Spleen (tissue), 7 donors: ENCODE results near the gene OR7G3.

Experiments
- CTCF ChIP-seq, 11 experiments: fragments of 200-600 bp in 7 of 11; fragments of 450-650 bp in 4 of 11; sonication (generic) in 4 of 11; IDR thresholded peaks in 8 of 11; conservative IDR thresholded peaks in 3 of 11; 1 replicate in 7 of 11; 2 replicates in 4 of 11; pipeline versions ENCODE4 v1.4.0 to v1.8.0; 2016 to 2021; ENCODE audit warnings: antibody characterized with exemption in 11 of 11, inconsistent platforms in 4 of 11, mild to moderate bottlenecking in 1 of 11
- POLR2A ChIP-seq, 3 donors: fragments of 450-650 bp; IDR thresholded peaks; one replicate each; pipeline ENCODE4 v1.5.1; 2017; ENCODE audit warnings: antibody characterized with exemption in 3 of 3, mild to moderate bottlenecking in 1 of 3
- donor health status: DM: no; HTN: no; CAD: no; lungs with moderate emphysema.
- donor health status: DM: no; HTN: no; CAD: no.
- donor health status: DM: no; HTN: no; CAD: no.

GRCh38 chr19:9159891-9160290 lies 33.1 kb upstream of the OR7G3 start:
- TF ChIP-seq CTCF (IDR thresholded peaks at IDR 0.05 in 8 of 11, conservative IDR thresholded peaks at IDR 0.05 in 3 of 11): no peak
- no peak for TF ChIP-seq POLR2A (IDR thresholded peaks at IDR 0.05)
